HG03521 (cell line): ENCODE data around the gene CAB39.

Experiments
- ATAC-seq: cut with Tn5 transposase; IDR thresholded peaks from one replicate; pipeline ENCODE4 v1.9.1; 2021; ENCODE audit warnings: mild to moderate bottlenecking, moderate library complexity; ENCODE audit not compliant: unreplicated experiment

CAB39 gene

DNA sequence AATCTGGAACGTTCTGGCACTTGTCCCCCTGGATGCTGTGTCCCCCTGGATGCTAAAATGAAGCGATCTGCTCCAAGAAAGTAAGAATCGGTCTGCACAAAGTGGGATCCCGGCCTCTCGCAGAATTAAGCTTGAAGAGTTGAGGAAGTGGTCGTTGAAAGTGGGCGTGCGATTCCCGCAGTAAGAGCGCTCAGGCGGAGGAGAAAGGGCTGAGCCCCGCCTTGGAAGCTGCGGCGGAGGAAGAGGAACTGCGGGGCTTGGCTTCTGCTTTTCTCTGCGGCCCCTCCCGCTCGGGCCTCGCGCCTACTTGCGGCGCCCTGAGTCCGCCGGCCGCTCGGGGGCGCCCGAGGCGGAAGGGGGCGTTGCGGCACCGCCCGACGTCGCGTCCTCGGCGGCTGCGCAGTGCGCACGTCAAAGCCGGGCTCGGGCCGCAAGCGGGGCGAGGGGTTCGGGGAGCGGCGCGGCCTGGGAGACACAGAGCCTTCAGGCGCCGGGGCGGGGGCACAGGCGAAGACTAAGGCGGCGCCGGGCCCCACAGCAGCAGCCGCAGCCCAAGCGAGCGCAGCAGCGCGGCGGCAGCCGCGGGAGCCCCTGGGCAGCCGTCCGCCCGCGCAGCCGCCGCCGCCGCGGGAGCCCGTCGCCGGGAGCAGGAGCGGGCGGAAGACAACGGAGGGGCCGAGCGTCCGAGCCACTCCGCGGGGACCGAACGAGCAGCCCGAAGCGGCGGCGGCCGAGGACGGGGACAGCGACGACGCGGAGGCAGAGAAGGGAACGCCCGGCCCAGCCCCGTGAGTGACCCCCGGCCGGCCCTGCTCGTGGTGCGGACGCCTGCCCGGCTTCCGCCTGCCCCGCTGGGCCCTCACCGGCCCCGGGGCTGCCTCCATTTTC is at the start of gene CAB39:
Gene CAB39 (plus strand): TSS at position 400 of the 888 bp plus-strand sequence. CDS start 47,160 bp downstream, outside the sequence.
- peak; percentile 86 for ATAC-seq

DNA sequence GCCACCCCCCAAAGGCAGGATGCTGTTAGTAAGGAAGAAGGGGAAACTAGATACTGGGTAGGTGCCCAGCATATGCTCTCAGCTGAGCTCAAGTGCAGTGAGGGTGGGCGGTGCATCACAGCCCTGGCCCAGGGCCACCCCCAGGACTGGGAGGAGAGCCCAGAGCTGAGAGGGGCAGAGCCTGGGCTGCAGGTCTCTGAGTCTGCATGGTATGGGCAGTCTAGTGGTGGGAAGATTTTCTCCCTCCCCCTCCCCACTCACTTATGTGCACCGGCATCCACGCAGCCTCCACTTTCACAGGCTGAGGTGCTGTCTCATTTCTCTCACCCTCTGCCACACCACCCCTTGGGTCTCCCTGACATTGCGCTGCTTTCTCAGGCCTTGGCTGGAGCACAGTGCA is 48.5 kb upstream of the CAB39 start:
- ATAC-seq, result no peak

DNA sequence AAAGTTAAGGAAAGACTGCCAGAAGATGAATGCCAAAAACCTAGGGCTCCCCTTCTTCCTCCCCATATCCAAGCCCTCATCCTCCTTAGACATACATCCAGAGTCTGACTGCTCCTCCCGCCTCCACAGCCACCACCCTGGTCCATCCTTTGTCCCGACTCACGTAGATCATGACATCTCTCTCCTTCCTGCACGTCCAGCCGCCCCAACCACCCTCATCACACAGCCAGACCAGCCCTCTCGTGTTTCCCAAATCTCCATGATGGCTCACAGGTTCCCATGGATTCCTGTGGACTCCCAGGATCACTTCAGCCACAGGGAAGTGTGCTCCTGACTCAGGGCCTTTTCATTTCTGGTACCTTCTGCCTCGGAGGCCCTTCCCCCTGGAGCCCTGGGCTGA is 47.8 kb upstream of the CAB39 start:
- no peak for ATAC-seq

DNA sequence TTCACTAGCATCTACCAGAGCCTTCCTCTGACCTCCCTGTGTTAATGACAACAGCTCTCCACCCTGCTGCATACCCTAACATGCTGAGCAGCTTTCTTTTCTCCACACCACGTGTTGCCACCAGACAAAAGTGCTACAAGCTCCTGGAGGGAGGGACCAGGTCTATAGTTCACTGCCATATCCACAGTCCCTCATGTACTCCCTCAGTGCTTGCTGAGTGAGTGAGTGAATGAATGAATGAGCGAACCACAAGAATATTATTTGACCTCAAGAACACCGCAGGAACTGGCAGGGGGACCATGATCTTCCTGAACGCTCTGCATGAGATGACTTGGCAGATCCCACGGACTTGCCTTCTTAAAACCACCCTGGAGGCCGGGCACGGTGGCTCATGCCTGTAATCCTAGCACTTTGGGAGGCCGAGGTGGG is 47.4 kb upstream of the CAB39 start:
- ATAC-seq, result no peak

DNA sequence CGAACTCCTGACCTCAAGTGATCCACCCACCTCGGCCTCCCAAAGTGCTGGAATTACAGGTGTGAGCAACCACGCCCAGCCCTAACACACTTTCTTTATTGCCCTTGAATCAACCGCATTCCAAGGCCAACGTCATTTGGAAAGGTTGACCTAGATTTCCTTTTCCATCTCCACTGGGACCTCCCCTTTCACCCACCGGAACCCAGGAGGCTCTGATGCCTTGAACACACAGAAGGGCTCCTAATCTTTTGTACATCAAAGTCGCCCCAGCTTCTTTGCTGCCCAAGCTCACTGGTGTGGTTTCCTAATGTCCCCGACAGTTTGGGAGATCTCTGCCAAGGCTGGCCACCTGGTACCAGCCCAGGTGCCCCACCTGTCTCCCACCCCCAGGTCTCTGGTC is 46.2 kb upstream of the CAB39 start:
- no peak for ATAC-seq

DNA sequence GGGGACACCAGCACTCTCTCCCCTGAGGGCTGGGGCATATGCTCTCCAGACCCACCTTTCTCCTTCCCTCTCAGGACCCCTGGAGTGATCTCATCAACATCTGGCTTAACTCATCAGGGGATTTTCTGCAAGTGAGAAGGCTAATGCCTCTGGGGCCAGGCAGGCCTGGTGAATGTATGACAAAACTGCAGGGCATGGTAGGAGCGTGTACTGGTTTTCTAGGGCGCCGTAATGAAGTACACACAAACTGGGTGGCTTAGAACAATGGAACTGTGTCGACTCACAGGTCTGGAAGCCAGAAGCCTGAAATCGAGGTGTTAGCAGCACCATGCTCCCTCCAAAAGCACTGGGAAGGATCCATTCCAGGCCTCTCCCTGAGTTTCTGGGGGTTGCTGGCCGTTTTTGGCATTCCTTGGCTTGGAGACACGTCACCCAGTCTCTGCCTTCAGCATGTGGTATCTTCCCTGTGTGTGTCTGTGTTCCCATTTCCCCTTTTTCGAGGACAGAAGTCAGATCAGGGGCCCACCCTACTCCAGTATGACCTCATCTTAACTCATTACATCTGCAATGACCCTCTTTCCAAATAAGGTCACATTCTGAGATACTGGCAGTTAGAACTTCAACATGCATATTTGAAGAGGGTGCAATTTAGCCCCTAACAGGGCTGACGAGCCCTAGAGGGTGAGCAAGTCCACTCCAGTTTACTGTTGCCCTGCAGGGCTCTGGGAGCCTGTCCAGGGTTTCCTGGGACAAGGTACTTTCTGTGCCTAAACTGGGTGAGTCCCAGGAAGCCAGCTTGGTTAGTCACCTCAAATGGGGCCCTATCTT is 45.5 kb upstream of the CAB39 start:
- ATAC-seq, result no peak

DNA sequence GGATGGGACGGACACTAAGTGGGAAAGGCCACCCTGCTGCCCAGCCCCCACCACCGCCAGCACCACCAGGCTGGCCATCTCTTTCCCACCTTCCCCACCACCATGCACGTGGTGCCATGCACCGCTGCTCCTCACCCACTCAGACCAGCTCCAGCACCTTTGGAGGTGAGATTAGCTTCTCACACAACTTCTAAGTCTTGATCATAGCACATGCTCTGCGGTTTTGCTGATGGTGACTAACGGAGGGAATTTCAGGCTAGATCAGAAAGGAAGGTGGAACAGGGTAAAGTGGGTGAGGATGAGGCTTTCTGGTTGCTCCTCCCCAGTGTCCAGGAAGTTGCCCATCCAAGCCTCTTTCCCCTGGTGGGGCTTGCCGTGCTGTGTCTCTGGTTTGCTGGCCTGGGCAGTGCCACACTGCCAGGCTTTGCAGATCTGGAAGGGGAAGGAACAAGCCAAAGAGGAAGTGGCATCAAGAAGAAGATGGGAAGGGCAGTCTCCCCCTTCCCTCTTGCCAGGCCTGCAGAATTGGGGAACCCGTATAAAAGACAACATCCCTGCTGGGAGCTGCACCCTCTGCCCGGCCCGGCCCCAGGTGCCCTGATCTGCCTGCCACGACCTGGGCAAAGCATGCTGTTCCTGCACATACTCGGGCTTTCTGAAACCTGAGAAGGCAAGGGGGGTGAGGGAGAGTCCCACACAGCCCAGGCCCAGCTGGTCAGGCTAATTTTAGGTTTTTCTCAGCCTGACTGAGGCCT is 44.3 kb upstream of the CAB39 start:
- peak; percentile 55 for ATAC-seq

DNA sequence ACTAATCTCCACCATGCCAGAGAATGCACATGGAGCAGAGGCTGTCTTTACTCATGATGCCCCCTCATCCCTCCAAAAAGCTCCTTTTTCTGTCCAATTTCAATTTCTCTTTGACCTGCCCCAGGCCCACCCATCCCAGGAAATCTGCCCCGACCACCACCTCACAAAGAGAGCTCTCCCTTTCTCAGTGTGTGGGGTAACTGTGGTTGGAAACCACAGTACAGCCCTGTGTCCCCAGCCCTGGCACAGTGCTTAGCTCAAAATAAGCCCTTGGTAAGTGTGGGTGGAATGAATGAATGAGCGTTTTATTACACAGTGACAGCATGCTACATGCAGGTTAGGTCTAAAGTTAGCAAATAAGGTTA is 43.7 kb upstream of the CAB39 start:
- ATAC-seq, result peak; percentile 13

DNA sequence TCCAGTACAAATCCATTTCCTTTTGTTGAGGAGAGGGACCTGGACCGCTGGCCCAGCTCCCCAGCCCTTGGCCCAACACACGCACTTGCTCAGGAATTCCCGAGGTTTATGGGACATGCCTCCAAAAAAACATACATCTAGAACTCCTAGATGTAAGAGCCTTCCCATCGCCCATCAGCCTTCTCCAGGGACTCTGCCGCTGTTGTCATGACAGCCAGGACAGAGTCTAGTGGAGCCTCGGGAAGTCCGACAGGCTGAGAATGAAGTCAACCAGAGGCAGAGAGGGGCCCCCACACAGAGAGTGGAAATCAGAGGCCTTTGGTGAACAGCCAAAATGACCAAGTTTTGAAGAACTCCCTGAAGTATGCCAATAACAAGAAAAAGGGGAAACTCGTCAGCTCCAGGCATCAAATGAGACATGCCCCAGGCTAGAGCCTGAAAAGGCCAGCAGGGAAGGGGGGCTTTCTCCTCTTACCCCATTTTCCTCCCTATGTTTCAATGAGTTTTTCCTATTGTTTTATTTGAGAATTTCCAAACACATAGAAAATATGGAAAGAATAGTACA is 43.2 kb upstream of the CAB39 start:
- no peak for ATAC-seq

DNA sequence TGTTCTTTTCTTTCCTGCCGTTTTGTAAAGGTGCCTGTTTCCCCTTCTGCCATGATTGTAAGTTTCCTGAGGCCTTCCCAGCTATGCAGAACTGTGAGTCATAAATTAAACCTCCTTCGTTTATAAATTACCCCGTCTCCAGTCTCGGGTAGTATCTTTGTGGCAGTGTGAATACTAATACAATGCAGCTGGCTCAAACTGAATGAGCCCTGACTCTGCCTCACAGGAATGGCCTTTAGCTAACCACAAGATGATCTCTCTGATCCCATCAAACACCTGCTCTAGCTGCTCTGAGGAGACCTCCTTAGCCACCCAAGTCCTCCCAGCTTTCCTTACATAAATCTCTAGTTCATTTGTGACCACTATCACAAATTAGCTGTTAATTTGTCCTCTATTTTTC is 41.5 kb upstream of the CAB39 start:
- ATAC-seq, result no peak

DNA sequence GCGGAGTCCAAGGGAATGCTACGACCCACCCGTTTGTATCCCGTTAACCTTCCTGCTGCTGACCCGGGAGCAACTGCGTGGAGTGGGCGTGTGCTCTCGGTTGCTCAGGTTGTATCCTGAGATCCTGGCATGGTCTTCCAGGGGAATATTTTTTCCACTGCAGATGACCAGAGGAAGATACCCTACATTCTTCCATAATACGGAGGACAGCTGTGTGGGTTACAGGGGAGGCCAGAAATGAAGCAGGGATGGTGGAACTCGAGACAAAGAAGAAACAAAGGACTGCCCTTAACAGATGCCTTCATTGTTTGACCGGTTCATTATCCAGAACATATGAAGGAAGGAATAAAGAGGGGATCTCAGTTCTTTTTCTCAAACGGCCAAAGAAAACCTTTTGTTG is 39.8 kb upstream of the CAB39 start:
- no peak for ATAC-seq

DNA sequence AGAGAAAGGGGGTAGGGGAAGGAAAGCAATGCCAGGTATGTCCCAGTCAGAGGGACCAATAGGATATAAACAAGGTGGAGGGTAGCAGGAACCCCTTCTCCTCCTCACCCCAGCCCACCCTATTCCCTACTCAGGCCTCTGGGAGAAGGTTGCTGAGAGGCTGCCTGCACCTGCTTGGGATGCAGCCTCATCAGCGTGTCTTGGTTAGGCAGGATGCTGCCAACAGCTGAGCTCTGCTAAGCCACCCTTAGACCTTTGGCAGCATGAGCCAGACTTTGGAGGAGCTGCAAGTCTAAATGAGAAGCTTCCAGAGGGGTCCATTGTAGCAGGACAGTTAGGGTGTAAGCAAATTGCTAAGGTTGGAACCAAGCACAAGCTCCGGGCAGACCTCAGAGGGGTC is 38.2 kb upstream of the CAB39 start:
- no peak for ATAC-seq

DNA sequence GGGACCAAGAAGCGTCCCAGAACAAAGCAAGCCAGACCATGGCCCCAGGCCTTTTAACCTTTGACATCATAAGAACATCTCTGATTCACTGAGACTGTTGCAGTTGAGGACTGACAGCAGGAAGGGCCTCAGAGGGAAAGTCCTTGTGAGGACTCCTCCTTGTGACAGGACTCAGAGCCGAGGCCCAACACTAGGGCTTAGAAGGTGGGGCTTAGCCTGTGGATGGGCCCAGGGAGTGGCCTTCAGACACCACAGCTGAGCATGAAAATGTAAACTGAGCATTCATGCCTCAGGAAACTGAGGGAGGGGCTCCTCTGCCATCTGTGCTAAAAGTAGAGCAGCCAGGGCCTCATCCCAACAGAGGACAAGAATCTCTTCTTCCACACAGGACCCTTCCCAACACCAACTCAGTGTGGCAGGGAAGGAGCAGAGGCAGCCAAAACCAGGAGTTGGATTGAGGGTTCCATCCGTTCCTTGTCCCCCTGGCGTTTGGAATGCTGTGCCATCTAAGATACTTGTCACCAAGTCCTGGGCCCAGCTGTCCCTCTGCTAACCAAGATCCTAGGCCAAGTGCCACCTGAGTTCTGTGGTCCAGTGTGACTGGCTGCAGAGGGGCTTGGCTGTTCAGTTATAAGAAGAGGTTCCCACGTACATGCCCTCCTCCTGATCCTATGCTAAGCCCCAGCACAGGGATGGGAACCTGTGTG is 37.5 kb upstream of the CAB39 start:
- ATAC-seq, result no peak

DNA sequence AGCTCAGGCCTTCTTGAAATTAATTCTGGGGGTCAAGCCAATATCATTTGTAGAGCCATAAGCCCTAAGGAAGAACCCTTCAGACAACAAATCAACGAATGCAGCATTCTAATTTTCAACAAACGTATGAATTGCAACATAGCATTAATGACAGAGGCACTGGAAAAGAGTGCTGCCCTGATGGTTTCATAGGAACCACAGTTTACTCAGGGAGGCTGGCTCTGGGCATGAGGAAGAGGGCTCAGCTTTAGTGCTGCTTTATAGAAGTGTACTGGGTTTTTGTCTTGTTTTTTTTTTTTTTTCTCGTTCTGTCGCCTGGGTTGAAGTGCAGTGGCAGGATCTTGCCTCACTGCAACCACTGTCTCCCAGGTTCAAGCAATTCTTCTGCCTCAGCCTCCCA is 36.1 kb upstream of the CAB39 start:
- ATAC-seq, result no peak

DNA sequence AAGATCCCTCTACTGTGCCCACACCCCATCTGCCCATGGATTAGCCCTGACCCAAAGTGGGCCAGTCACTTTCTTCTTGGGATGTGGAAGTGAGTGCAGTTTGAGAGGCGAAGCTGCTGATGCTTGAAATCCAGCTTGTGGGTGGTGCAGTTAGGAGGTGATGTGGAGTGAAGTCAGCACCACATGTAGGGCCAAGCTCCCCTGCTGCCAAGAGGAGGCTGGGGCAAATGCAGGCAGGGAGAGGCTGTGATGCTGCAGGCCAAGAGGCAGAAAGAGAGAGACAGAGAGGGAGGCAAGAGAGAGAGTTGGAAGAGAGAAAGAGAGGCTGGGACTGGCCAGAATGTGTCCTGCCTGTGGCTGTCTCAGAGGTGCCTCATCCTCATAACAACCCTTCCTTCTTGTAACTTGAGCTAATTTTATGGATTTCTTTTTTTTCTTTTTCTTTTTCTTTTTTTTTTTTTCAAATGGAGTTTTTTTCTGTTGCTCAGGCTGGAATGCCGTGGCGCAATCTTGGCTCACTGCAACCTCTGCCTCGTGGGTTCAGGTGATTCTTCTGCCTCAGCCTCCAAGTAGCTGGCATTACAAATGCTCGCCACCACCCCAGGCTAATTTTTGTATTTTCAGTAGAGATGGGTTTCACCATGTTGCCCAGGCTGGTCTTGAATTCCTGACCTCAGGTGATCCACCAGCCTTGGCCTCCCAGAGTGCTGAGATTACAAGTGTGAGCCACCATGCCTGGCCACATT is 35.3 kb upstream of the CAB39 start:
- no peak for ATAC-seq

DNA sequence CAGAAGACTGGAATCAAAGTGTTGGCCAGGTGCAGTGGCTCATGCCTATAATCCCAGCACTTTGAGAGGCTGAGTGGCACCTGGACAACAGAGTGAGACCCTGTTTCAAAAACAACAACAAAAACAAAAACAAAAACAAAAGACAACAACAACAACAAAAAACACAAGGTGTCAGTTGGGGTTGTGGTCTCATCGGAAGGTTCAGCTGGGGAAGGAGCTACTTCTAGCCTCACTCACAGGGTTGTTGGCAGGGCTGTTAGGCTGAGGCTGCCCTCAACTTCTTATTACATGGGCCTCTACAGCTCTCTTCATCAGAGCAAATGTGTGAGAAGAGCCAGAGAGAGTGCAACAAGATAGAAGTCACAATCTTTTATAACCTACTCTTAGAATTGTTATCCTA is 34.6 kb upstream of the CAB39 start:
- no peak for ATAC-seq

DNA sequence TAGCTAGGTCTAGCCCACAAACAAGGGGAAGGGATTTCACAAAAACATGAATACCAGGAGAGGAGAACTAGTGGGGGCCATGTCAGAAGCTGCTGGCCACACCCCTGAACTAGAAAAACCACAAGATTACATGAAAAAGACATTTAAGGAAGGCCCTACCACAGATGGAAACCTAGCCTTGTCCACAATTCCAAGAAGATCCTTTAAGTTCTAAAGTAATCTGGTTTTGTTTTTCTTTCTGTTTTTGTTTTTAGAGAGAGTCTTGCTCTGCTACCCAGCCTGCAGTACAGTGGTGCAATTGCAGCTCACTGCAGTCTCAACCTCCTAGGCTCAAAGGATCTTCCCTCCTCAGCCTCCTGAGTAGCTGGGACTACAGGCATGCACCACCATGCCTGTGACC is 34.2 kb upstream of the CAB39 start:
- no peak for ATAC-seq

DNA sequence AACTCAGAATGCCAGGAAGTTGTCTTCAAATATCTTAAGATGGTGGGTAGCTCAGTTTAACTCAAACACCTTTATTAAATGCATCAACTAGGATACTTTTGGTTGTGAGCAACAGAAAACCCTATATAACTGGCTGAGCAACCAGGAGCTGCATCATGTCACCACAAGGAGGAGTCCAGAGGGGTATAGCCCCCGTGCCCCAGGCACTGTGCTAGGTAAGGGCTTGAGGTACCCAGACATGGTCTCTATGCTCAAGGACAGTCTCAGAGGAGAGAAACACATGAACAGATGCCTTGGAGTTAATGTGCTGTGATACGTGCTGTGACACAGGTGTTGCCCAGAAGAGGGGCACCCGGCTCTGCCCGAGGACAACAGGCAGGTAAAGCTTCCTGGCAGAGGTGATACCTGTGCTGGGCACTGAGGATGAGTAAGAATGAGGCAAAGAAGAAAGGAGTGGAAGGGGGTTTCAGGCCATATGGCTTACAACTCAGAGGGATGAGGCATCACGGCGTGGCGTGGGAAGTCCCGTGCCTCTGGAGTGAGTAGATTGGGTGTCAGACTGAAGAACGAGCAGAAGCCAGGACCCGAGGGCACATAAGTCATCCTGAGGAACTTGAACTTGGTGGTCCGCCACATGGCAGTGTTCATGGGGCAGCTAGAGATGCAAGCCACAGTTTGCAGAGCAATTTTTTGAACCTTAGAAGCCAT is 32.0 kb upstream of the CAB39 start:
- ATAC-seq, result no peak

DNA sequence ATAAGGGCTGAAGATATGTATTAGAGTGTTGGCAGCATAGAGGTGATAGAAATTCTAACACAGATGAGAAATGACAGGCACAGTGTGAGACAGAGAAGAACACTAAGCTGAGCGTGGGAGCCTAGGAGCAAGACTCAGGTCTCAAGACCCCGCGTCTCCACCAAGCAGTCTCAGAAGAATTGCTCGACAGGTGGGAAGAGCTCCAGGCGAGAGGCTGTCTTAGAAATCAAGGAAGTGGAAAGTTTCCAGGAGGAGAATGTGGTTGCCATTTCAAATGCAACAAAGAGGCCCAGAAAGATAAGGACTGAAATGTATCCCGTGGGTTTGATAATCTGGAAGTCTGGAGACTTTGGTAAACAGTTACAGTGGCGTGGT is 31.5 kb upstream of the CAB39 start:
- no peak for ATAC-seq
